Prostate gland (tissue), 1 donor: ENCODE results near the gene FAM163B.

Experiments used
- POLR2A ChIP-seq: fragments of 450-650 bp; IDR thresholded peaks from one replicate; pipeline ENCODE4 v1.6.1; 2016; ENCODE audit warnings: antibody characterized with exemption, mild to moderate bottlenecking
- POLR2AphosphoS5 ChIP-seq: sonication (generic); formaldehyde crosslinking; IDR thresholded peaks from one replicate; pipeline ENCODE4 v1.6.1; 2017; ENCODE audit warnings: antibody characterized with exemption

GRCh38 chr9:133601746-133602145, 7.4 kb downstream of the FAM163B start:
- no peak for TF ChIP-seq POLR2A
- no peak for TF ChIP-seq POLR2AphosphoS5
